Astrocyte (in vitro differentiated cells and primary cell): ENCODE measurements around the gene SLC66A2. TPM values are rescaled to one million over a fixed set of nuclear protein-coding genes. Genes with fewer than 3 reads are reported as not detected.

ENCODE experiments used
- DNase-seq: peaks from one replicate; pipeline ENCODE4 v3.0.0-alpha.2; 2010; ENCODE audit warnings: low read depth
- FAIRE-seq: peaks from 2 replicates; lab custom pipeline; 2011; peaks lifted over from hg19 to GRCh38; lab: Jason Lieb, UNC
- H2AFZ ChIP-seq: 2 replicates; pipeline ENCODE4 v1.6.0; 2012; ENCODE audit warnings: low read depth, low read length, inconsistent platforms
- H3K27ac ChIP-seq: 2 replicates; pipeline ENCODE4 v1.5.1; 2011; ENCODE audit warnings: low read depth, low read length, inconsistent platforms
- H3K27me3 ChIP-seq: 2 replicates; pipeline ENCODE4 v1.6.0; 2011; ENCODE audit warnings: low read length, inconsistent platforms; ENCODE audit not compliant: insufficient read depth
- H3K36me3 ChIP-seq: 2 replicates; pipeline ENCODE4 v1.5.1; 2011; ENCODE audit warnings: low read length, inconsistent platforms; ENCODE audit not compliant: insufficient read depth
- H3K4me1 ChIP-seq: 2 replicates; pipeline ENCODE4 v1.5.1; 2011; ENCODE audit warnings: low read length, inconsistent platforms; ENCODE audit not compliant: insufficient read depth
- H3K4me2 ChIP-seq: 2 replicates; pipeline ENCODE4 v1.6.0; 2012; ENCODE audit warnings: low read length, inconsistent platforms
- H3K4me3 ChIP-seq: 2 replicates; pipeline ENCODE4 v1.5.1; 2011; ENCODE audit warnings: low read depth, mild to moderate bottlenecking, low read length, inconsistent platforms; ENCODE audit not compliant: insufficient read depth
- H3K79me2 ChIP-seq: 2 replicates; pipeline ENCODE4 v1.6.0; 2012; ENCODE audit warnings: mild to moderate bottlenecking, low read length, inconsistent platforms; ENCODE audit not compliant: insufficient read depth
- H3K9ac ChIP-seq: 2 replicates; pipeline ENCODE4 v1.6.0; 2012; ENCODE audit warnings: mild to moderate bottlenecking, low read length, inconsistent platforms
- H3K9me3 ChIP-seq: 2 replicates; pipeline ENCODE4 v1.5.1; 2012; ENCODE audit warnings: low read depth, mild to moderate bottlenecking, low read length, inconsistent platforms; ENCODE audit not compliant: insufficient read depth
- H4K20me1 ChIP-seq: 2 replicates; pipeline ENCODE4 v1.6.0; 2012; ENCODE audit warnings: low read length, inconsistent platforms; ENCODE audit not compliant: insufficient read depth
- H3K27ac Mint-ChIP-seq: one replicate; pipeline ENCODE4 v1.8.0; 2021; ENCODE audit warnings: mild to moderate bottlenecking, mixed read lengths; ENCODE audit not compliant: unreplicated experiment
- H3K27me3 Mint-ChIP-seq: one replicate; pipeline ENCODE4 v1.8.0; 2021; ENCODE audit warnings: low read depth, mixed read lengths; ENCODE audit not compliant: unreplicated experiment
- H3K36me3 Mint-ChIP-seq: one replicate; pipeline ENCODE4 v1.8.0; 2021; ENCODE audit warnings: low read depth, mixed read lengths; ENCODE audit not compliant: unreplicated experiment
- H3K4me1 Mint-ChIP-seq: one replicate; pipeline ENCODE4 v1.8.0; 2021; ENCODE audit warnings: low read depth, mixed read lengths; ENCODE audit not compliant: unreplicated experiment
- H3K4me3 Mint-ChIP-seq: one replicate; pipeline ENCODE4 v1.8.0; 2021; ENCODE audit warnings: mild to moderate bottlenecking, moderate library complexity, mixed read lengths; ENCODE audit not compliant: unreplicated experiment
- H3K9me3 Mint-ChIP-seq: one replicate; pipeline ENCODE4 v1.8.0; 2021; ENCODE audit warnings: mild to moderate bottlenecking, mixed read lengths; ENCODE audit not compliant: unreplicated experiment
- CTCF ChIP-seq: IDR thresholded peaks from 2 replicates; pipeline ENCODE4 v1.5.1; 2011; ENCODE audit warnings: low read depth, mild to moderate bottlenecking, inconsistent platforms, low read length, moderate library complexity; ENCODE audit not compliant: insufficient read depth
- EZH2 ChIP-seq: IDR thresholded peaks from 2 replicates; pipeline ENCODE4 v1.6.1; 2012; ENCODE audit warnings: mild to moderate bottlenecking, low read length, inconsistent platforms; ENCODE audit not compliant: insufficient read depth
- total RNA-seq: library from RNA; stranded (reverse); gene quantifications from 2 replicates; pipeline ENCODE4 v1.2.1, GENCODE V29; 2021

SLC66A2 gene
- total RNA-seq, 1 donor from 2014 or later: 25.3 TPM

DNA sequence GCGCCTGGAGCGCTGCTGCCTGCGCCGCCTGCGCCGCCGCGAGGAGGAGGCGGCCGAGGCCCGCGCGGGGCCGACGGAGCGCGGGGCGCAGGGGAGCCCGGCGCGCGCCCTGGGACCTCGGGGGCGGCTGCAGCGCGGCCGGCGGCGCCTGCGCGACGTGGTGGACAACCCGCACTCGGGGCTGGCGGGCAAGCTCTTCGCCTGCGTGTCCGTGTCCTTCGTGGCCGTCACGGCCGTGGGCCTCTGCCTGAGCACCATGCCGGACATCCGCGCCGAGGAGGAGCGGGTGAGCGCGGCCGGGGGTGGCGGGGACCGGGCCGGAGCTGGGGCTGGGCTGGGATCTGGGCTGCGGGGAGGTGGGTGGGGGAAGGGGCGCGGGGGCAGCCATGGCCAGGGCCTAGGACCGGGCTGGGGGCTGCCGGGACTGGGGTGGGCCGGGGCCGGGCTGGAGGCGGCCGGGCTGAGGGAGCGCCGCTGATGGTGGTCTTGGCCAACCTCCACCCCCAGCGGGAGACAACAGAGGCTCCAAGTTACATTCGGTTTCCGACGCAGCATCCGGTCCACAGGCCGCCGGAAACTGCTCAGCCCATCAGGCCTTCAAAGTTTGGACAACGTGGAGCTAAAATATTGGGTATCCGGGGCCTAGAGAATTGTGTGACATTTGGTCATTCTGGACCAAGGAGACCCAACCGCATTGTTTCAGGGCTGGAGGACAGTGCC, 87.3 kb downstream of the SLC66A2 start:
- TF ChIP-seq EZH2 (no peak), CTCF (no peak)
- Histone ChIP-seq H4K20me1 (no peaks in the 10 kb centered on the region), H3K9me3 (no peaks in the 10 kb centered on the region), H3K36me3 (no peaks in the 10 kb centered on the region), H3K27ac (no peak overlapping the region), H3K9ac (no peak overlapping the region), H3K27me3 (no peaks in the 10 kb centered on the region), H3K79me2 (no peaks in the 10 kb centered on the region), H2AFZ (no peak overlapping the region), H3K4me1 (no peaks in the 10 kb centered on the region), H3K4me3 (no peak overlapping the region), H3K4me2 (no peak overlapping the region)
- H3K27me3 Mint-ChIP-seq: peaks cover 25% of the 10 kb centered on the region
- no peak for DNase-seq
- H3K36me3 Mint-ChIP-seq: peaks cover 2% of the 10 kb centered on the region
- H3K4me3 Mint-ChIP-seq: no peak overlapping the region
- H3K4me1 Mint-ChIP-seq: no peaks in the 10 kb centered on the region
- peaks cover 19% of the 10 kb centered on the region for H3K9me3 Mint-ChIP-seq
- FAIRE-seq: no peak
- H3K27ac Mint-ChIP-seq: no peak overlapping the region

DNA sequence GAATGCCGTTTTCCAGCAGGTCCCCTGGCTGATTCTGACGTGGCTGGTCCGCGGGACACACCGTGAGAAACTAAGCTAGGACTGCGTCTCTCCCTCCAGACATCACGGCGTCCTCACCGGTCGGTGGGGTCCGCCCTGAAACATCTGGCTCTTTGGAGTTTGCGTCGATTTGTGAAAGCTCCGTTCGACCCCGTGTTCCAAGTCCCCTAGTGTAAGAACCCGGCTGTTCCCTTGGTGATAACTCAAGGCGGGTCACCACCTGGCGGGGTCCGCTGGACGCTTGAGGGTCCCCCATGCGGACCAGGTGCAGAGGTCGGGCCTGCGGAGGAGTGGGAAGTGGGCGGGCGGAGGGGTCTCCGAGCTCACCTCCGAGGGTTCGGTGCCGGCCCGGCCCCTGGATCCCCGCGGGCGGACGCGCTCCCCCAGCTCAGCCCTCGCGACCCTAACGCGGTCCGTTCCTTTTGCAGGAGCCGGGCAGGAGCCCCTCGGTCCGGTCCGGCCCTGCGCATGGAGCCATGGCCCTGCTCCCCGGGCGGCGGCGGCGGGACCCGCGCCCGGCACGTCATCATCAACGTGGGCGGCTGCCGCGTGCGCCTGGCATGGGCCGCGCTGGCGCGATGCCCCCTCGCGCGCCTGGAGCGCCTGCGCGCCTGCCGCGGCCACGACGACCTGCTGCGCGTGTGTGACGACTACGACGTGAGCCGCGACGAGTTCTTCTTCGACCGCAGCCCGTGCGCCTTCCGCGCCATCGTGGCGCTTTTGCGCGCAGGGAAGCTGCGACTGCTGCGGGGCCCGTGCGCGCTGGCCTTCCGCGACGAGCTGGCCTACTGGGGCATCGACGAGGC, 88.1 kb downstream of the SLC66A2 start:
- H3K36me3 ChIP-seq: no peaks in the 10 kb centered on the region
- H3K27me3 ChIP-seq: peaks cover 4% of the 10 kb centered on the region
- H2AFZ ChIP-seq: no peak overlapping the region
- DNase-seq: no peak
- H3K36me3 Mint-ChIP-seq: peaks cover 2% of the 10 kb centered on the region
- H3K9ac ChIP-seq: no peak overlapping the region
- H3K4me3 ChIP-seq: no peak overlapping the region
- FAIRE-seq: no peak
- H3K9me3 ChIP-seq: no peaks in the 10 kb centered on the region
- no peak overlapping the region for H3K4me2 ChIP-seq
- H3K4me1 Mint-ChIP-seq: no peaks in the 10 kb centered on the region
- peaks cover 19% of the 10 kb centered on the region for H3K9me3 Mint-ChIP-seq
- H4K20me1 ChIP-seq: no peaks in the 10 kb centered on the region
- H3K27ac ChIP-seq: no peak overlapping the region
- no peak overlapping the region for H3K4me3 Mint-ChIP-seq
- H3K79me2 ChIP-seq: no peaks in the 10 kb centered on the region
- no peaks in the 10 kb centered on the region for H3K4me1 ChIP-seq
- TF ChIP-seq CTCF: no peak
- TF ChIP-seq EZH2: no peak
- no peak overlapping the region for H3K27ac Mint-ChIP-seq
- H3K27me3 Mint-ChIP-seq: peaks cover 32% of the 10 kb centered on the region
